Panc1 (cell line): ENCODE measurements around the gene MTPN.

Experiments
- TF ChIP-seq, protein P1 (sequence below): fragments of 450-650 bp; IDR thresholded peaks from 2 replicates; pipeline ENCODE4 v1.5.1; 2017; ENCODE audit warnings: mild to moderate bottlenecking
- TF ChIP-seq, protein P2 (sequence below), 2 experiments: IDR thresholded peaks; 2 replicates each; pipeline ENCODE4 v1.6.1; 2011 to 2012; ENCODE audit warnings: low read depth in 2 of 2, control low read depth in 1 of 2, low read length in 1 of 2, mild to moderate bottlenecking in 1 of 2, moderate library complexity in 1 of 2; ENCODE audit not compliant: insufficient read depth in 1 of 2

- TF ChIP-seq, protein P1, sequence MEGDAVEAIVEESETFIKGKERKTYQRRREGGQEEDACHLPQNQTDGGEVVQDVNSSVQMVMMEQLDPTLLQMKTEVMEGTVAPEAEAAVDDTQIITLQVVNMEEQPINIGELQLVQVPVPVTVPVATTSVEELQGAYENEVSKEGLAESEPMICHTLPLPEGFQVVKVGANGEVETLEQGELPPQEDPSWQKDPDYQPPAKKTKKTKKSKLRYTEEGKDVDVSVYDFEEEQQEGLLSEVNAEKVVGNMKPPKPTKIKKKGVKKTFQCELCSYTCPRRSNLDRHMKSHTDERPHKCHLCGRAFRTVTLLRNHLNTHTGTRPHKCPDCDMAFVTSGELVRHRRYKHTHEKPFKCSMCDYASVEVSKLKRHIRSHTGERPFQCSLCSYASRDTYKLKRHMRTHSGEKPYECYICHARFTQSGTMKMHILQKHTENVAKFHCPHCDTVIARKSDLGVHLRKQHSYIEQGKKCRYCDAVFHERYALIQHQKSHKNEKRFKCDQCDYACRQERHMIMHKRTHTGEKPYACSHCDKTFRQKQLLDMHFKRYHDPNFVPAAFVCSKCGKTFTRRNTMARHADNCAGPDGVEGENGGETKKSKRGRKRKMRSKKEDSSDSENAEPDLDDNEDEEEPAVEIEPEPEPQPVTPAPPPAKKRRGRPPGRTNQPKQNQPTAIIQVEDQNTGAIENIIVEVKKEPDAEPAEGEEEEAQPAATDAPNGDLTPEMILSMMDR, result no peak
- TF ChIP-seq, protein P2, sequence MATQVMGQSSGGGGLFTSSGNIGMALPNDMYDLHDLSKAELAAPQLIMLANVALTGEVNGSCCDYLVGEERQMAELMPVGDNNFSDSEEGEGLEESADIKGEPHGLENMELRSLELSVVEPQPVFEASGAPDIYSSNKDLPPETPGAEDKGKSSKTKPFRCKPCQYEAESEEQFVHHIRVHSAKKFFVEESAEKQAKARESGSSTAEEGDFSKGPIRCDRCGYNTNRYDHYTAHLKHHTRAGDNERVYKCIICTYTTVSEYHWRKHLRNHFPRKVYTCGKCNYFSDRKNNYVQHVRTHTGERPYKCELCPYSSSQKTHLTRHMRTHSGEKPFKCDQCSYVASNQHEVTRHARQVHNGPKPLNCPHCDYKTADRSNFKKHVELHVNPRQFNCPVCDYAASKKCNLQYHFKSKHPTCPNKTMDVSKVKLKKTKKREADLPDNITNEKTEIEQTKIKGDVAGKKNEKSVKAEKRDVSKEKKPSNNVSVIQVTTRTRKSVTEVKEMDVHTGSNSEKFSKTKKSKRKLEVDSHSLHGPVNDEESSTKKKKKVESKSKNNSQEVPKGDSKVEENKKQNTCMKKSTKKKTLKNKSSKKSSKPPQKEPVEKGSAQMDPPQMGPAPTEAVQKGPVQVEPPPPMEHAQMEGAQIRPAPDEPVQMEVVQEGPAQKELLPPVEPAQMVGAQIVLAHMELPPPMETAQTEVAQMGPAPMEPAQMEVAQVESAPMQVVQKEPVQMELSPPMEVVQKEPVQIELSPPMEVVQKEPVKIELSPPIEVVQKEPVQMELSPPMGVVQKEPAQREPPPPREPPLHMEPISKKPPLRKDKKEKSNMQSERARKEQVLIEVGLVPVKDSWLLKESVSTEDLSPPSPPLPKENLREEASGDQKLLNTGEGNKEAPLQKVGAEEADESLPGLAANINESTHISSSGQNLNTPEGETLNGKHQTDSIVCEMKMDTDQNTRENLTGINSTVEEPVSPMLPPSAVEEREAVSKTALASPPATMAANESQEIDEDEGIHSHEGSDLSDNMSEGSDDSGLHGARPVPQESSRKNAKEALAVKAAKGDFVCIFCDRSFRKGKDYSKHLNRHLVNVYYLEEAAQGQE (IDR thresholded peaks at IDR 0.05; ENCODE audit: insufficient read depth in 1 of 2, low read depth in 2 of 2, low read length in 1 of 2), result no peak
Observed at GRCh38 chr7:135884495-135885232, 92.5 kb downstream of the MTPN start.
